ENCODE measurements around the gene NNT. TPM values are rescaled to one million over a fixed set of nuclear protein-coding genes. Genes with fewer than 3 reads are reported as not detected.
"Not testable (repeated sequence)": the region's sequence is repeated elsewhere in the genome, so short reads cannot be mapped to it uniquely, and the experiment has no call there.

NNT gene
- total RNA-seq, 1 donor from 2014 or later = 38.1 TPM

DNA sequence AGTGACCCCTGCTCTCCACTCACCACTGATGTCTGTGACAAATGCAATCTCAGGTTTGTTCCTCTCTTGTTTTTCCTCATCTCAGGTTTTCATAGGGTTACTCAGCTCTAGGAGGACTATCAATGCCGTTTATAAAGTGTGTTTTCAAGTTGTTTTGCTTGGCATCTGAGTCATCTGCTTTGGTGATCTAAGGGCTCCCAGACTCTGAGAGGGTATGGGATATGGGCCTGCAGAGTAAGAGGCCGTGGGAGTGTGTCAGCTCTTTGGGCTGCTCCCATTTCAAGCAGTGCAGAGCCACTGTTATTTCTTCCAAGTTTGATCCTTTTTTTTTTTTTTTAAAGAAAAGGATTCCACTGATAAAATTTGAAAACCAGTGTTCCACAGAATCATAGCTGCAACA, 46.3 kb downstream of the NNT start:
- intact Hi-C loops (cut with DNase I) = no loop called here
- peak; percentile 52 for ATAC-seq
- DNase-seq (ENCODE audit: low spot score) = no peak

DNA sequence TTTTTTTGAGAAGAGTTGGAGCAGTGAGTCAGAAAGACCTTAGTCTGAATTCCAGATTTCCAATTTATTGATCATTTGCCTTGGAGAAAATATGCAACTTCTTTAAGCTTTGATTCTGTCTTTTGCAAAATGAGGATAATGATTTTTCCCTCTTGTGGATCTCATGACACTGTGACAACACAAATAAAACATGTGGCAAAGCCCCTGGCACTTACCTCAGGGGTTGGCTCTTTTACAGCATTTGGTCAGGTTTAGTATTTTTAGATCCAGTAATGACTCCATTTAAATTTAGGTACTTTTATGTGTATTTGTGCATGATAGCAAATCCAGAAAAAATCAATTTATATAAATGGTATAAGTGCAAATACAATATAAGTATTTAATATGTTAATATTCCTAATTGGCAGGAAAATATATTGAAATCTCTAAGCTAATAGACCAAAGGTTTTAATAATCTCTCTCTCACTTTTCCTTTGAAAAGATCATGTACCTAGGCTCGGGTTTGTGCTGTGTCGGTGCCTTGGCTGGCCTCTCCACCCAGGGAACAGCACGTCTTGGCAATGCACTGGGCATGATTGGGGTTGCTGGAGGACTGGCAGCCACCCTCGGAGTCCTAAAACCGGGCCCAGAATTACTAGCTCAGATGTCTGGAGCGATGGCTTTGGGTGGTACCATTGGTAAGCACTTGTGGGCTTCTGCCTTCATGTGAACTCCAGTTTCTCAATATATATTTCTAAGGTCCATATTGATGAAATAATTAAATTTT, 49.7 kb downstream of the NNT start:
- no peak for DNase-seq (ENCODE audit: low spot score)
- intact Hi-C loops (cut with DNase I) = no loop called here
- ATAC-seq = no peak

DNA sequence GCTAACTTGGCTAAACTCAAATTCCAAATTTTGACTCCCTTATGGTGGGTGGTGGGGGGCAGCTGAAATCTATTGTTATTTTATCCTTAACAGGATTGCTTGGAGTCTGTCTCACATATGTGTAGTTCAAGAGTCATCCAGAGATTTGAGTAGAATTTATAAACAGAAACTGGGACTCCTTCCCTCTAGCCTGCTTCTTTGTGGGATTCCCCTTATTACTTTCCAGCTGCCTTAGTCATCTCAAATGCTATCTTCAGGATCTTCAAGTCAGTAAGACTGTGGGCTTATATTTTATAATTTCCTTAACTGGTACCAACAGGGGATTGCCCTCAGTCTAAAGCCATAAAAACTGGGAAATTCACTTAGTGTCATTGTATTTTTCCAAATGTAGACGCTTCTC, 55.5 kb downstream of the NNT start:
- DNase-seq (ENCODE audit: low spot score) = no peak
- intact Hi-C loops (cut with DNase I) = no loop called here
- ATAC-seq = peak; percentile 28

DNA sequence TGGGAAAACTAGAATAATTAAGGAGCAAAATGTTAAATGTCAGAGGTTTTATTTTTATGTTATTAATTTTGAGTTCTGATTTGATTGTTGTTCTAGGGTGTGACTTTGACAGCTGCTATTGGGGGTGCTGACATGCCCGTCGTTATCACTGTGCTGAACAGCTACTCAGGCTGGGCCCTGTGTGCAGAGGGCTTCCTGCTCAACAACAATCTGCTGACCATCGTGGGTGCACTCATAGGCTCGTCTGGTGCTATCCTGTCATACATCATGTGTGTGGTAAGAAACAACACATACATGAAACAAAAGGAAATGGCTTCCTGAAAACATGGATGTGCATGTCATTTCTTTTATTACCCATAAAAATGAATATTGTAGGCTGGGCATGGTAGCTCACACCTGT, 56.1 kb downstream of the NNT start:
- DNase-seq (ENCODE audit: low spot score) = no peak
- intact Hi-C loops (cut with DNase I) = no loop called here

DNA sequence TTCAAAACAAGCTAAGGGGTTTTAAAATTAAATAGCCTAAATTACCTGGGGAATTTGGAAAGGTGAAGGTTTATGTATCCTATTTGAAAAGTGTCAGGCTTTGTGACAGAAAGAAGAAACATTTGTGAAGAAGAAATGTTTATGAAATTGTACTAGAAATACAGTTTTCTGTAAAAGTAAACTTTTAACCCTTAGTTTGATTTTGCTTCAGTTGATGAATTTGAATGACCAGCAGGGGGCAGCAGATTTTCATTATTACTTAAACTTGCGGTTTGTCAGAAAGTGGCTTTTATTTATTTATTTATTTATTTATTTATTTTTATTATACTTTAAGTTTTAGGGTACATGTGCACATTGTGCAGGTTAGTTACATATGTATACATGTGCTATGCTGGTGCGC, 58.1 kb downstream of the NNT start:
- intact Hi-C loops (cut with DNase I) = no loop called here
- ATAC-seq (no peak), DNase-seq (ENCODE audit: low spot score) (no peak)

More for the DNA sequence above, 56.1 kb downstream of the NNT start:
- no peak for ATAC-seq

DNA sequence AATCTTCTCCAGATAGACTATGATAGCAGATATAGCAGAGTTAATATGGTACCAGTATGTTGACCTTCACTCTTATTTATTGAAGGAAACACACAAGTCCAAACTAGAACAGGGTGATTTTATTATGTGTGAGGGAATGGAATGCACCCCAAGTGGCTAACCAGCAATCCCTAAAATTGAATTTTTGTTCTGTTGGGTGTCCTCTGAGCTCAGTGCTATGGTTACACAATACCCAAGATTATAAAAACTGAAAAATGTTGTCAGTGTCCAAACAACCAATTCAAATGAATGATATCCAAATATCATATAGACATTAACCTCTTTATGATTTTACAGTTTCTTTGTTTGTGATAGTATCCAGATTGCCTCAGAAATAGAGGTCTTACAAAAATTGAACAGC, 60.9 kb downstream of the NNT start:
- ATAC-seq (peak; percentile 81), DNase-seq (ENCODE audit: low spot score) (no peak)
- intact Hi-C loops (cut with DNase I) = no loop called here

DNA sequence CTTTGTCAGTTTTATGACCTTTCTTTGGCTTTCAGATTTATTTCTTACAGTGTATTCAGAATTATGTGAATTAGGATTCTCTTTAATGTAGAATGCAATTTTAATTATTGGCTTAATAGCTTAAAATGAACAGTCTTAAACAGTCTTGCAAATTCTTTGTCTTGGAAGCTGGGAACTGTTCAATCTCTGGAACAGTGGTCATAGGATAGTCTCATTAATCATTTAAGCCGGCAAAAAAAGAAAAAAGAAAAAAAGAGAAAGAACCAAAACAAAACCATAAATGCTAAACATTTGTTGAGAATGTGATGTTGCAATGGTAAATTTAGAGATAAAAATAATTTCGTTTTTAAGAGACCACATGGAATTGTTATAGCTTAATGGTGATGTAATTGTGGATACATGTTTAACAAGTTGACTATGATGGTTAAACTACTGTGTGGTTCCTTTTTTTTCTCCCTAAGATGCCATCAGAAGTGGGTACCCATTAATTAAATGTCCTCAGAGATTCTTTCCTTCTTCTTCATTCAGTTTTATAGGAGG, 61.6 kb downstream of the NNT start:
- ATAC-seq (no peak), DNase-seq (ENCODE audit: low spot score) (no peak)
- intact Hi-C loops (cut with DNase I) = no loop called here

DNA sequence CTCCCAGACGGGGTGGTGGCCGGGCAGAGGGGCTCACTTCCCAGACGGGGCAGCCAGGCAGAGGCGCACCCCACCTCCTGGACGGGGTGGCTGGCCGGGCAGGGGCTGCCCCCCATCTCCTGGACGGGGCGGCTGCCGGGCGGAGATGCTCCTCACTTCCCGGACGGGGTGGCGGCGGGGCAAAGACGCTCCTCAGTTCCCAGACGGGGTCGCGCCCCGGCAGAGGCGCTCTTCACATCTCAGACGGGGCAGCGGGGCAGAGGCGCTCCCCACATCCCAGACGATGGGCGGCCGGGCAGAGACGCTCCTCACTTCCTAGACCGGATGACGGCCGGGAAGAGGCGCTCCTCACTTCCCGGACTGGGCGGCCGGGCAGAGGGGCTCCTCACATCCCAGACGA, 62.8 kb downstream of the NNT start:
- DNase-seq (ENCODE audit: low spot score); ATAC-seq; intact Hi-C loops (cut with DNase I): not testable (repeated sequence)

DNA sequence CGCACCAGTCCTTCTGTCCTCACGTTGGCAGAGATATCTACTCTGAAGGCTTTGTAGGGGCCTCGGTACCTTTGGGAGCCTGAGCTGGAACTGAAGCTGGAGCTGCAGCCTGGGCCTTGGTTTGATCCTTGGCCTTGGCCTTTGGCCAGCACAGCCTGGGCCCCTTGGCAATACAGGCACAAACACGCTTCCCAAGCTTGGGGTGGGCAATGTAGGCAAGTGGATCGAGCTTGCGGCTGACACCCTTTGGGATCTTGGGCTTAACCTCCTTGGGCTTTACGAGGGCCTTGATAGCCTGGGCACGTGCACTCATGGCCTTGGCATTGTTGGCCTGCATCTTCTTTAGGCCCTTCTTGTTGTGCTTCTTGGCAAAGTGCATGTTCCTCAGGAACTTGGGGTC, 63.7 kb downstream of the NNT start:
- ATAC-seq = not testable (repeated sequence)

DNA sequence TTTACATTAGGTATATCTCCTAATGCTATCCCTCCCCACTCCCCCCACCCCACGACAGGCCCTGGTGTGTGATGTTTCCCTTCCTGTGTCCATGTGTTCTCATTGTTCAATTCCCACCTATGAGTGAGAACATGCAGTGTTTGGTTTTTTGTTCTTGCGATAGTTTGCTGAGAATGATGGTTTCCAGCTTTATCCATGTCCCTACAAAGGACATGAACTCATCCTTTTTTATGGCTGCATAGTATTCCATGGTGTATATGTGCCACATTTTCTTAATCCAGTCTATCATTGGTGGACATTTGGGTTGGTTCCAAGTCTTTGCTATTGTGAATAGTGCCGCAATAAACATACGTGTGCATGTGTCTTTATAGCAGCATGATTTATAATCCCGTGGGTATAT, 64.4 kb downstream of the NNT start:
- intact Hi-C loops (cut with DNase I); ATAC-seq; DNase-seq (ENCODE audit: low spot score): not testable (repeated sequence)

More for the DNA sequence above, 63.7 kb downstream of the NNT start:
- intact Hi-C loops (cut with DNase I); DNase-seq (ENCODE audit: low spot score): not testable (repeated sequence)

DNA sequence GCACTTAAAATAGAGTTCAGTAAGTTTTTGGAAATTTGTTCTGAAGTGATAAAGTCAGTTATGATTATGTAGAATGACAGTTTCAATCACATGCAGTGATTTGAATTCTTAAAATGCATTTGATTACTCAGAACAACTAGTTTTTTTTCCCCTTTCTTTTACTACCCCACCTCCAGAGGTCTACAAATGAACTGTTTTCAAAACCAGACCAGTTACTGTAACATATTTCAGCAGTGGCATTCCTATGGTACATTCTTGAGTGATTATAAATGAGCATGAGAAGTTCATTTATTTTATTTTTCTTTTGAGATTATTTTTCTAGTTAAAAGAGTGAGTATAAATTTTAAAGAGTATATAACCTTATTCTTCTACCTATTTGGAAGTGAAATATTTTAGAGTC, 71.6 kb downstream of the NNT start:
- intact Hi-C loops (cut with DNase I) = no loop called here
- DNase-seq (ENCODE audit: low spot score) (no peak), ATAC-seq (no peak)

DNA sequence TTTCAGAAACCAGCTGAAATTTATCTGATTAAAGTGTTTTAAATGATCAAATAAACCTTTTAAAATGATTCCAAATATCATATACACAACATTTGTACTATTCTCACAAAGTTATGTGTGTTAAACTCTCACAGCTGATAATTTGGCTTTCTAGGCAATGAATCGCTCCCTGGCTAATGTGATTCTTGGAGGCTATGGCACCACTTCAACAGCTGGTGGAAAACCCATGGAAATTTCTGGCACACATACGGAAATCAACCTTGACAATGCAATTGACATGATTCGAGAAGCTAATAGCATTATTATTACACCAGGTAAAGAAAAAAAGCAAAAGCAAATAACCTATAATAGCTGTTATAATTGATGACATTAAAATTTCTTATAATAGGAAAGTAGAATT, 72.4 kb downstream of the NNT start:
- ATAC-seq = no peak
- intact Hi-C loops (cut with DNase I) = no loop called here
- DNase-seq (ENCODE audit: low spot score) = no peak

DNA sequence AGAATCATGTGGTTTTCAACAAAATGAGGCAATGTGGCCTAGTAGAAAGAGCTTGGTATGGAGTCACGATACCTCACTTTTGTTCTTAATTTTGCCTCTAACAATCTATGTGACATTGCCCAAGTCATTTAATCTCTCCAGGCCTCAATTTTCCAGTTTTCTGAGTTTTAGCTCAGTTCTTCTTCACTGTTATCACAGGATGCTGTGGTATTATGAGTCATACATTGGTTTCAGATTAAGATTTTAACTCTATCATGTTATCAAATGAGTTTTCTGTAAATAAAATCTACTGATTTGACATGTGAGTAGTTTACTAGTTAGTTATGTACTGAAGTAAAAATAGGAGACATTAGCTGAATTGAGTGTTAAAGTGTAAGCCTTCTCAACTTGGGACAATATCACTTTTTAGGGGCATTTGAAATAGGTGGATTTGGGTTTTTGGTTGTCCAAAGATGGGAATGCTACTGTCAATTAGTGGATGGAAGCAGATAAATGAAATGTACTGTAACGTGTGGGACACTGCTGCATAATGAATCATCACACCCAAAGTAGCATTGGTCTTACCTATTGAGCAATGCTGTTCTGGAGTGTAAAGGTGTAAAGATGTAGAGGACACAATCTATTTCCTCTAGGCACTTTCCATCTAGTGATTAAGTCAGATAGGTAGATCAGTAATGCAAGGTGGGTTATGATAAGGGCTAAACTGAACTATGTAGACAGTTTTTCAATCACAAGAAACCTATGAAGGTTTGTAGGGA, 73.3 kb downstream of the NNT start:
- ATAC-seq (no peak), DNase-seq (ENCODE audit: low spot score) (no peak)
- intact Hi-C loops (cut with DNase I) = no loop called here

DNA sequence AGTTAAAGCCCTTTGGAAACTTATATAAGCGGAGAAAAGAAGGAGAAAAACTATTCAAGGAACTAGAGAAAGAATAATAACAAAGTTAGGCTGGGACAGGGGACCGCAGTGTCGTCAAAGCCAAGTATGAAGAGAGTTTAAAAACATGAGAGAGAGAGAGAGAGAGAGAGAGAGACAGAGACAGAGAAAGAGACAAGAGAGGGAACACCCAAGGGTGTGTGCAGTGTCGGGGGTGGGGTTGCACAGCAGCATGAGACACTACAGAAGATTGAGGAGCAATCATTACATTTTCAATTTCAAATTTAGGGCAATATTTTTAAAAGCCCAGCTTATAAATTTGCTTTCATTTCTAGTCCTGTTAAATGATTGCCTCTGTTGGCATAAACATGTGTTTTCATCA, 74.3 kb downstream of the NNT start:
- intact Hi-C loops (cut with DNase I) = no loop called here
- ATAC-seq = peak; percentile 49
- DNase-seq (ENCODE audit: low spot score) = no peak

DNA sequence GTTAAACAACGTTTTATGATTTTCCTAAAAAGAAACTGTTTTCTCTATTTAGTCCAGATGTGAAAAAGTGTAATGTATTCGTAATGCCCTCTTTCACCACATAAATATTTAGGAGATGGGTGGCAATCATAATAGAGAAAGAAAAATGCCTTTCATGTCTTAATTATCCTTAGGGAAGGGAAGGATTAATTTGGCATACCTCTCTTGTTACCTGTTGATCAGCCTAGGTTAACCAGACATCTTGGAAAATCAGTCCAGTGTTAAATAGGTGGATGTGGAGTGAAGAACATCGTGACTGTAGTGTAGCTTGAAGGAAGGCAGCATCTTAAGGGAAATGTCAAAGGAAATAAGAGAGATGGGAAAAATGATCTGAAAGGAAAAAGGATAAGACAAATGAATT, 76.2 kb downstream of the NNT start:
- intact Hi-C loops (cut with DNase I) = no loop called here
- no peak for ATAC-seq
- no peak for DNase-seq (ENCODE audit: low spot score)

DNA sequence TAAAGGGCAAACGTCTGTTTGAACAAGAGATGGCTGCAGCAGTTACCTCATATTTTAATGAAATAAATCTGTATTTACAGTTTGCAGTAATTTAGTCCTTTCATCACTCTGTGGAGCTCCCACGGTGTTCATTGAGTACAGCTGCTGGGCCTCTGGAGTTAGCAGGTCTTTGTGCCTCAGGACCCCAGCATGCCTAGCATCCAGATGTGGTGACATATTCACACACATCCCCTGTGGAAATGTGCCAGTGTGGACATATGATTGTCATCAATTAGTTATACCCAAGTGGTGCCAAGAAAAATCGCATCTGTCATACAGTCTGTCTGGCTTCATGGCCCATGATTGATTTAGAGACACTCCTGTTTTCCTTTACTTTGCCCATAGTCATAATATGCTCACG, 77.3 kb downstream of the NNT start:
- no peak for ATAC-seq
- intact Hi-C loops (cut with DNase I) = no loop called here

DNA sequence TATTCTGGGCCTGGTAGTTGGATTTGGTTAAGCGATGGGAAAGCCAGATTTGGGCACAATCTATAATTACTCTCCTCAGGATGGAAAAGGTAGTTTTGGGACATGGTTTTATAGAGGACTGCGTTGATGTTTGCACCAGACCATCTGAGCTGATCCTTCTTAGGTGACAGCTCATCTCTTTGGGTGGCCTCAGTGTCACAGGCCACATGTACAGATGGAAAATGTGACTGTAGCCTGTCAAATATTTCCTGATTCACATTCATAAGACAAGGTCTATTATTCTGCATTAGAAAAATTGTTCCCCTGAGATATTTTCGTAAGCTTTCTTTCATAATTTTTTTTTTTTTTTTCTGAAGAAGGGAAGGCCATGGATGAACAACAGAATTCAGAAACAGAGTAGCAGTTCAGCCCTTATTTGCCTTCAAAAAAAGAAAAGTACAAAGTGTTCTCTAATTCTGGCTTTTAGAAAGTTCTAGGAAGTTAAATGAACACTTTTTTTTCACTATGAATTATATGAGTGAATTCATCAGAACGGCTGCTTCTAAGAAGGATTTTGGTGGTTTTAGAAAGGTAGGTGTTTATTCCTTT, 81.0 kb downstream of the NNT start:
- peak; percentile 95 for ATAC-seq
- intact Hi-C loops (cut with DNase I) = no loop called here
- DNase-seq (ENCODE audit: low spot score) = no peak

More for the DNA sequence above, 77.3 kb downstream of the NNT start:
- DNase-seq (ENCODE audit: low spot score) = no peak

DNA sequence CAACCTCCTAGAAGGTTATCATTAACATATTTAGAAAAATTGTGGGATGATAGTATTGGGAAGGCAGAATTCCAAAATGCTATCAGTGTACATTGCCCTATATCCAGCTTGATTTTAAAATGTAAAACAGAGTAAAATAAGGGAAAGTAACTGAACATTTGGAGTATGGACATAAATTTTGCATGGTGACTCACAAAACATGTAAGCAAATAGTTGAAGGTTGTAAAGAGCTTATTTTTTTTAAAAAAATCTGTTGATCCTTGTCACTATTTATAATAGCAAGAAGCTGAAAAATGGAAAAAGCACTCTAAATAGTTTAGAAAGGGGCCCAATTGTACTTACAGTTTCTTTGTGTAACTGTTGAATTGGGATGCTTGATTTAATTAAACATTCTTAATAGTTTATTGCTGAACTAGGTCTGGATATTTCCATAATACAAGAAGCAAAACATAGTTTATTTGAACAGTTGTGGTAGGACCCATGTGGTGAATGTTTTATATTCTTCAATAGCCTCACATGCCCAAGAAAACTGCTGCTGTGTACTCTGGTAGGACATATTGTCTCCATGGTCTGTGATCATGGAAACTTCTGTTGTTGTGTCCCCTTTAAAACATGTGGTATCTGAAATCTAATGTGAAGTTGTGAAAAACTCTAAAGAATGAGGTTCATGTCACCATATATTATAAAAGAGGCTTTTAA, 82.4 kb downstream of the NNT start:
- intact Hi-C loops (cut with DNase I) = no loop called here
- ATAC-seq = no peak

DNA sequence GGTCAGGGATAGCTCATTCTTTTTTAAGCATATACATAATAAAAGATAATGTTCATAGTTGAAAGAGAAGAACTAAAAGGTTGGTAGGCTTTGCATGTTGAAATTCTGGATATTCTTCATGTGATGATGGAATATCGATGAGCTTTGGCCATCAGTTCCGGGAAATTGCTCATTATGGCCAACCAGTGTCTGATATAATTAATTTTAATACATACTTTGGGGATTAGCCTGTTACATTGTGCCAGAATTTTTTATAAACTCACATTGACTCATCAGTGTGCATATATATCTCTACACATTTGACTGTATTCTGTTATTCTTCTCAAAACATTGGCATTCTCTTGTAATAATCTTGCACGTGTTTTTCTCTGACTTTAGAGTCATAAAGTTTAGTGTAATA, 84.3 kb downstream of the NNT start:
- intact Hi-C loops (cut with DNase I) = no loop called here
- DNase-seq (ENCODE audit: low spot score) (no peak), ATAC-seq (no peak)

More for the DNA sequence above, 82.4 kb downstream of the NNT start:
- no peak for DNase-seq (ENCODE audit: low spot score)
